Adrenal gland (tissue), 12 donors: ENCODE measurements around the gene HEMGN. TPM values are rescaled to one million over a fixed set of nuclear protein-coding genes. Genes with fewer than 3 reads are reported as not detected.

Experiments
- DNase-seq, 7 donors: peaks; one replicate each; pipeline ENCODE4 v3.0.0-alpha.2; 2019 to 2020
- H3K27ac ChIP-seq, 5 donors: fragments of 200-600 bp; sonication (generic) in 4 of 5; 1 replicate in 3 of 5; 2 replicates in 2 of 5; pipeline versions ENCODE4 v1.5.1 to v1.8.0; 2016 to 2020; ENCODE audit warnings: mild to moderate bottlenecking in 1 of 5
- H3K27me3 ChIP-seq: fragments of 200-600 bp; 2 replicates; pipeline ENCODE4 v1.8.0; 2021
- H3K36me3 ChIP-seq, 2 donors: fragments of 200-600 bp; replicated peaks in 1 of 2; 1 replicate in 1 of 2; 2 replicates in 1 of 2; pipeline versions ENCODE4 v1.5.1 to v1.8.0; 2018 to 2022
- H3K4me1 ChIP-seq, 2 donors: fragments of 200-600 bp; replicated peaks in 1 of 2; 1 replicate in 1 of 2; 2 replicates in 1 of 2; pipeline versions ENCODE4 v1.5.1 to v1.8.0; 2018 to 2021
- H3K4me3 ChIP-seq, 4 donors: fragments of 200-600 bp; sonication (generic) in 3 of 4; one replicate each; pipeline ENCODE4 v1.5.1; 2016 to 2018
- H3K9me3 ChIP-seq, 3 donors: fragments of 200-600 bp; sonication (generic) in 1 of 3; replicated peaks in 1 of 3; 1 replicate in 2 of 3; 2 replicates in 1 of 3; pipeline versions ENCODE4 v1.5.1 to v1.8.0; 2016 to 2021
- CTCF ChIP-seq, 6 experiments: fragments of 450-650 bp in 4 of 6; fragments of 200-600 bp in 2 of 6; sonication (generic) in 1 of 6; IDR thresholded peaks; 1 replicate in 5 of 6; 2 replicates in 1 of 6; pipeline versions ENCODE4 v1.5.1 to v1.8.0; 2016 to 2021; ENCODE audit warnings: antibody characterized with exemption in 6 of 6, mild to moderate bottlenecking in 2 of 6, moderate library complexity in 1 of 6
- POLR2A ChIP-seq, 2 donors: fragments of 450-650 bp; IDR thresholded peaks; one replicate each; pipeline ENCODE4 v1.6.1; 2017; ENCODE audit warnings: antibody characterized with exemption in 2 of 2, mild to moderate bottlenecking in 2 of 2, moderate library complexity in 1 of 2
- WGBS, 4 donors: extraction: QIAGEN DNeasy Blood & Tissue Kit in 2 of 4; methylation state at CpG; one replicate each; pipeline versions ENCODE4 v1.1.5 to v1.1.7; 2013 to 2017; 5-methylcytosine and 5-hydroxymethylcytosine counted together
- intact Hi-C, 2 donors: fragments of 100-400 bp; cut with DNase I; formaldehyde crosslinking; loops; one replicate each; pipeline versions ENCODE4 v1.14.1 to v1.15.0; 2022 to 2023
- polyA plus RNA-seq, 3 donors: library from polyadenylated mRNA; stranded (reverse); fragments of 200-250 nt in 2 of 3; fragments of 350-450 nt in 1 of 3; fragmentation: Illumina TruSeq in 1 of 3; extraction: RNeasy Lipid Tissue Mini Kit (QIAGEN cat#74804) in 1 of 3; gene quantifications; one replicate each; pipeline ENCODE4 v1.2.3, GENCODE V29; 2013 to 2014
- total RNA-seq, 9 donors: library from RNA; depleted of rRNA in 4 of 9; stranded (reverse); fragments of >200 nt in 4 of 9; fragments of 120-200 nt in 1 of 9; fragmentation: NEBNext Ultra II Directional in 1 of 9; extraction: Animal tissue kit (Norgen Biotek cat#: 25700) in 1 of 9; gene quantifications; one replicate each; pipeline versions ENCODE4 v1.1.0 to v1.2.4, GENCODE V29; 2013 to 2023
- donor health status: healthy with polysubstance abuse.
- donor health status: Bipolar disorder and iron deficiency.
- donor health status: DM: yes; HTN: yes; CAD: no.
- donor health status: DM: no; HTN: no; CAD: no.
- donor health status: DM: no; HTN: no; CAD: no.
- donor health status: DM: yes; HTN: yes; CAD: no.

HEMGN gene
- total and polyA plus RNA-seq, 12 donors, result 0.22 to 10.0 (median 0.23) TPM; not detected in 9

GRCh38 chr9:97930972-97931371 lies 7.0 kb downstream of the HEMGN start:
- Histone ChIP-seq H3K9me3 (no peaks in the 10 kb centered on the region), H3K27ac (no peak overlapping the region), H3K36me3 (no peaks in the 10 kb centered on the region), H3K27me3 (peaks cover 7% of the 10 kb centered on the region), H3K4me1 (no peaks in the 10 kb centered on the region), H3K4me3 (no peak overlapping the region)
- intact Hi-C loops, result loop anchor here in 1 of 2 donors (10.0 kb wide), 1 partner anchor 274 kb away; no protein-coding TSS in a partner anchor
- WGBS, 4 donors, result 45 to 57% (median 56%) methylated on average over 3 of the region's 3 CpGs
- no peak for TF ChIP-seq CTCF (IDR thresholded peaks at IDR 0.05)
- no peak for TF ChIP-seq POLR2A (IDR thresholded peaks at IDR 0.05)
- no peak for DNase-seq

GRCh38 chr9:97928986-97929604 lies 8.9 kb downstream of the HEMGN start:
- 56 to 70% (median 62%) methylated on average over 4 of the region's 4 CpGs for WGBS, 4 donors

GRCh38 chr9:97925497-97926334 lies 12.3 kb downstream of the HEMGN start:
- Histone ChIP-seq H3K9me3 (no peaks in the 10 kb centered on the region), H3K27ac (no peak overlapping the region), H3K36me3 (no peaks in the 10 kb centered on the region), H3K4me1 (peaks cover 3 to 17% of the 10 kb centered on the region in 2 donors), H3K4me3 (no peak overlapping the region), H3K27me3 (peaks cover 3% of the 10 kb centered on the region)
- no peak for DNase-seq
- intact Hi-C loops, result loop anchor here (2.0 to 10.0 kb wide), 2 partner anchors 109 kb away; no protein-coding TSS in a partner anchor
- 62 to 70% (median 67%) methylated on average over 5 of the region's 5 CpGs for WGBS, 4 donors
- TF ChIP-seq POLR2A (IDR thresholded peaks at IDR 0.05), result no peak
- TF ChIP-seq CTCF (IDR thresholded peaks at IDR 0.05), result no peak

More at GRCh38 chr9:97928986-97929604, 8.9 kb downstream of the HEMGN start:
- Histone ChIP-seq H3K4me1 (no peaks in the 10 kb centered on the region), H3K9me3 (no peaks in the 10 kb centered on the region), H3K27me3 (peaks cover 3% of the 10 kb centered on the region), H3K4me3 (no peak overlapping the region), H3K36me3 (no peaks in the 10 kb centered on the region), H3K27ac (no peak overlapping the region)
- no peak for DNase-seq
- TF ChIP-seq POLR2A (IDR thresholded peaks at IDR 0.05) (no peak), CTCF (IDR thresholded peaks at IDR 0.05) (no peak)
- intact Hi-C loops, result loop anchor here in 1 of 2 donors (10.0 kb wide), 1 partner anchor 106 kb away; no protein-coding TSS in a partner anchor

- Histone ChIP-seq H3K36me3 (no peaks in the 10 kb centered on the region), H3K9me3 (no peaks in the 10 kb centered on the region), H3K4me1 (peaks cover 3 to 26% of the 10 kb centered on the region in 2 donors), H3K27me3 (peaks cover 3% of the 10 kb centered on the region), H3K4me3 (no peak overlapping the region), H3K27ac (no peak overlapping the region)
- no peak for DNase-seq
- TF ChIP-seq CTCF (IDR thresholded peaks at IDR 0.05), result no peak
- no peak for TF ChIP-seq POLR2A (IDR thresholded peaks at IDR 0.05)
- WGBS, 4 donors, result 40 to 57% (median 47%) methylated on average over 4 of the region's 4 CpGs
- intact Hi-C loops, result loop anchor here (2.0 to 10.0 kb wide), 2 partner anchors 110 kb away; no protein-coding TSS in a partner anchor
Measured at GRCh38 chr9:97924386-97924785, 13.6 kb downstream of the HEMGN start.
